ENCODE results near the gene MCM3. TPM values are rescaled to one million over a fixed set of nuclear protein-coding genes. Genes with fewer than 3 reads are reported as not detected.

MCM3 gene
- total and polyA plus RNA-seq, 7 experiments from 2014 or later: 20.3 to 157 (median 47.9) TPM

GRCh38 chr6:52271852-52272460 lies 12.6 kb downstream of the MCM3 start:
- no peaks in the 10 kb centered on the region for H3K27me3 ChIP-seq (ENCODE audit: control insufficient read depth in 2 of 2, insufficient read depth in 2 of 2, low read length in 2 of 2)
- ATAC-seq (no peak), DNase-seq (no peak)
- H3K9me3 Mint-ChIP-seq: no peaks in the 10 kb centered on the region
- H3K4me3 ChIP-seq (ENCODE audit: low read length): no peak overlapping the region
- ChIA-PET CTCF (interaction anchor here (1.2 to 2.0 kb wide), 2 partner anchors 8 to 11 kb away, joined by 3 to 7 read pairs; no protein-coding TSS in a partner anchor), POLR2A (interaction anchor here (0.7 kb wide), 1 partner anchor 13 kb away, joined by 3 read pairs; the partner anchor contains the start of gene MCM3)
- H3K27ac Mint-ChIP-seq: peak overlapping the region in 2 of 9 donors; percentile 12 to 16
- H3K36me3 Mint-ChIP-seq: peaks cover 19 to 58% (median 43%) of the 10 kb centered on the region in 5 donors
- no peak overlapping the region for H3K27ac ChIP-seq (ENCODE audit: low read depth, low read length)
- peaks cover 0 to 30% (median 2%) of the 10 kb centered on the region in 7 donors for H3K4me1 Mint-ChIP-seq
- H3K27me3 Mint-ChIP-seq: no peaks in the 10 kb centered on the region
- intact Hi-C loops (cut with micrococcal nuclease): no loop called here
- H3K4me3 Mint-ChIP-seq: no peak overlapping the region
- no peaks in the 10 kb centered on the region for H3K4me1 ChIP-seq (ENCODE audit: control insufficient read depth in 2 of 2, insufficient read depth in 2 of 2, low read length in 2 of 2)
- no peaks in the 10 kb centered on the region for H3K9me3 ChIP-seq (ENCODE audit: control insufficient read depth in 2 of 3, low read length in 3 of 3)
- peaks cover 6 to 84% (median 6%) of the 10 kb centered on the region in 3 experiments for H3K36me3 ChIP-seq (ENCODE audit: control insufficient read depth in 2 of 3, insufficient read depth in 3 of 3, low read length in 3 of 3)

GRCh38 chr6:52263709-52264540 lies 20.6 kb downstream of the MCM3 start:
- POLR2A ChIA-PET: no interaction called here
- DNase-seq (peak; percentile 42 to 73 (median 64)), ATAC-seq (peak; percentile 91)
- Histone ChIP-seq H3K27me3 (ENCODE audit: control insufficient read depth in 2 of 2, insufficient read depth in 2 of 2, low read length in 2 of 2) (no peaks in the 10 kb centered on the region), H3K36me3 (ENCODE audit: control insufficient read depth in 2 of 3, insufficient read depth in 3 of 3, low read length in 3 of 3) (peaks cover 5 to 60% (median 6%) of the 10 kb centered on the region in 3 experiments), H3K4me3 (ENCODE audit: low read length) (no peak overlapping the region), H3K27ac (ENCODE audit: low read depth, low read length) (no peak overlapping the region), H3K9me3 (ENCODE audit: control insufficient read depth in 2 of 3, low read length in 3 of 3) (no peaks in the 10 kb centered on the region), H3K4me1 (ENCODE audit: control insufficient read depth in 2 of 2, insufficient read depth in 2 of 2, low read length in 2 of 2) (peaks cover 0 to 3% of the 10 kb centered on the region in 2 donors)
- H3K9me3 Mint-ChIP-seq: no peaks in the 10 kb centered on the region
- H3K36me3 Mint-ChIP-seq: peaks cover 13 to 39% (median 29%) of the 10 kb centered on the region in 5 donors
- peaks cover 3 to 19% (median 15%) of the 10 kb centered on the region in 7 donors for H3K4me1 Mint-ChIP-seq
- no peaks in the 10 kb centered on the region for H3K27me3 Mint-ChIP-seq
- H3K4me3 Mint-ChIP-seq: peak overlapping the region in 4 of 10 donors; percentile 25 to 44 (median 40)
- intact Hi-C loops (cut with micrococcal nuclease): loop anchor here (1.0 to 10.0 kb wide), 8 partner anchors 20 to 409 kb away; partner anchors contain the start of gene MCM3 (in 1 of the 2)
- peak overlapping the region in 7 of 9 donors; percentile 1 to 90 (median 18) for H3K27ac Mint-ChIP-seq
- CTCF ChIA-PET: interaction anchor here (0.6 to 5.0 kb wide), 17 partner anchors 9 to 389 kb away, joined by 3 to 31 read pairs (median 5); no protein-coding TSS in a partner anchor

GRCh38 chr6:52262620-52263344 lies 21.8 kb downstream of the MCM3 start:
- peaks cover 5 to 48% (median 6%) of the 10 kb centered on the region in 3 experiments for H3K36me3 ChIP-seq (ENCODE audit: control insufficient read depth in 2 of 3, insufficient read depth in 3 of 3, low read length in 3 of 3)
- peak overlapping the region in 8 of 9 donors; percentile 43 to 89 (median 77) for H3K27ac Mint-ChIP-seq

GRCh38 chr6:52261229-52261628 lies 23.3 kb downstream of the MCM3 start:
- DNase-seq (no peak), ATAC-seq (no peak)
- POLR2A ChIA-PET: no interaction called here
- no peaks in the 10 kb centered on the region for H3K9me3 ChIP-seq (ENCODE audit: control insufficient read depth in 2 of 3, low read length in 3 of 3)
- intact Hi-C loops (cut with micrococcal nuclease): loop anchor here in 1 of 2 donors (10.0 kb wide), 1 partner anchor 406 kb away; no protein-coding TSS in a partner anchor
- Mint-ChIP-seq H3K9me3 (no peaks in the 10 kb centered on the region), H3K4me1 (peaks cover 3 to 19% (median 13%) of the 10 kb centered on the region in 7 donors), H3K27ac (peak overlapping the region in 1 of 9 donors; percentile 32), H3K27me3 (no peaks in the 10 kb centered on the region), H3K4me3 (no peak overlapping the region), H3K36me3 (peaks cover 3 to 23% (median 8%) of the 10 kb centered on the region in 5 donors)
- peaks cover 5 to 36% (median 6%) of the 10 kb centered on the region in 3 experiments for H3K36me3 ChIP-seq (ENCODE audit: control insufficient read depth in 2 of 3, insufficient read depth in 3 of 3, low read length in 3 of 3)
- CTCF ChIA-PET: interaction anchor here (3.3 kb wide), 1 partner anchor 198 kb away, joined by 9 read pairs; no protein-coding TSS in a partner anchor
- no peak overlapping the region for H3K4me3 ChIP-seq (ENCODE audit: low read length)
- no peaks in the 10 kb centered on the region for H3K27me3 ChIP-seq (ENCODE audit: control insufficient read depth in 2 of 2, insufficient read depth in 2 of 2, low read length in 2 of 2)
- peaks cover 0 to 3% of the 10 kb centered on the region in 2 donors for H3K4me1 ChIP-seq (ENCODE audit: control insufficient read depth in 2 of 2, insufficient read depth in 2 of 2, low read length in 2 of 2)
- H3K27ac ChIP-seq (ENCODE audit: low read depth, low read length): no peak overlapping the region

More at GRCh38 chr6:52262620-52263344, 21.8 kb downstream of the MCM3 start:
- Histone ChIP-seq H3K27me3 (ENCODE audit: control insufficient read depth in 2 of 2, insufficient read depth in 2 of 2, low read length in 2 of 2) (no peaks in the 10 kb centered on the region), H3K4me3 (ENCODE audit: low read length) (no peak overlapping the region), H3K4me1 (ENCODE audit: control insufficient read depth in 2 of 2, insufficient read depth in 2 of 2, low read length in 2 of 2) (peaks cover 0 to 3% of the 10 kb centered on the region in 2 donors), H3K9me3 (ENCODE audit: control insufficient read depth in 2 of 3, low read length in 3 of 3) (no peaks in the 10 kb centered on the region), H3K27ac (ENCODE audit: low read depth, low read length) (no peak overlapping the region)
- peaks cover 3 to 19% (median 13%) of the 10 kb centered on the region in 7 donors for H3K4me1 Mint-ChIP-seq
- H3K4me3 Mint-ChIP-seq: peak overlapping the region in 9 of 10 donors; percentile 21 to 82 (median 71)
- no peaks in the 10 kb centered on the region for H3K27me3 Mint-ChIP-seq
- peaks cover 5 to 32% (median 18%) of the 10 kb centered on the region in 5 donors for H3K36me3 Mint-ChIP-seq
- POLR2A ChIA-PET: no interaction called here
- peak; percentile 29 for ATAC-seq
- peak in 7 of 9 donors; percentile 19 to 43 (median 31) for DNase-seq
- no peaks in the 10 kb centered on the region for H3K9me3 Mint-ChIP-seq
- intact Hi-C loops (cut with micrococcal nuclease): loop anchor here (1.0 to 10.0 kb wide), 8 partner anchors 22 to 408 kb away; partner anchors contain the start of gene MCM3 (in 1 of the 2)
- CTCF ChIA-PET: interaction anchor here (0.9 to 5.0 kb wide), 9 partner anchors 10 to 199 kb away, joined by 3 to 31 read pairs (median 5); no protein-coding TSS in a partner anchor

GRCh38 chr6:52260634-52261033 lies 23.9 kb downstream of the MCM3 start:
- Histone ChIP-seq H3K36me3 (ENCODE audit: control insufficient read depth in 2 of 3, insufficient read depth in 3 of 3, low read length in 3 of 3) (peaks cover under 1 to 30% (median 5%) of the 10 kb centered on the region in 3 experiments), H3K27me3 (ENCODE audit: control insufficient read depth in 2 of 2, insufficient read depth in 2 of 2, low read length in 2 of 2) (no peaks in the 10 kb centered on the region), H3K9me3 (ENCODE audit: control insufficient read depth in 2 of 3, low read length in 3 of 3) (no peaks in the 10 kb centered on the region), H3K4me3 (ENCODE audit: low read length) (no peak overlapping the region), H3K4me1 (ENCODE audit: control insufficient read depth in 2 of 2, insufficient read depth in 2 of 2, low read length in 2 of 2) (peaks cover 0 to 3% of the 10 kb centered on the region in 2 donors), H3K27ac (ENCODE audit: low read depth, low read length) (no peak overlapping the region)
- Mint-ChIP-seq H3K4me3 (no peak overlapping the region), H3K36me3 (peaks cover 3 to 23% (median 8%) of the 10 kb centered on the region in 5 donors), H3K27me3 (no peaks in the 10 kb centered on the region), H3K9me3 (no peaks in the 10 kb centered on the region), H3K27ac (no peak overlapping the region), H3K4me1 (peaks cover 3 to 19% (median 13%) of the 10 kb centered on the region in 7 donors)
- DNase-seq (no peak), ATAC-seq (no peak)
- intact Hi-C loops (cut with micrococcal nuclease): loop anchor here in 1 of 2 donors (10.0 kb wide), 1 partner anchor 406 kb away; no protein-coding TSS in a partner anchor
- POLR2A ChIA-PET: no interaction called here
- CTCF ChIA-PET: interaction anchor here (0.6 to 3.3 kb wide), 2 partner anchors 197 to 735 kb away, joined by 3 to 9 read pairs; no protein-coding TSS in a partner anchor
